Suprapubic skin (tissue), 4 donors: ENCODE measurements around the gene TRIP4.

ENCODE experiments used
- CTCF ChIP-seq, 2 donors: fragments of 200-600 bp in 1 of 2; fragments of 450-650 bp in 1 of 2; sonication (generic) in 1 of 2; IDR thresholded peaks; one replicate each; pipeline ENCODE4 v1.5.1; 2016 to 2019; ENCODE audit warnings: antibody characterized with exemption in 2 of 2, mild to moderate bottlenecking in 1 of 2, moderate library complexity in 1 of 2
- EP300 ChIP-seq: sonication (generic); formaldehyde crosslinking; IDR thresholded peaks from one replicate; pipeline ENCODE4 v1.6.1; 2017; ENCODE audit warnings: antibody characterized with exemption
- POLR2A ChIP-seq, 2 donors: fragments of 450-650 bp; IDR thresholded peaks; one replicate each; pipeline ENCODE4 v1.6.1; 2017; ENCODE audit warnings: antibody characterized with exemption in 2 of 2, mild to moderate bottlenecking in 2 of 2, moderate library complexity in 2 of 2
- POLR2AphosphoS5 ChIP-seq, 3 donors: sonication (generic); formaldehyde crosslinking; IDR thresholded peaks; one replicate each; pipeline ENCODE4 v1.6.1; 2017; ENCODE audit warnings: antibody characterized with exemption in 3 of 3

DNA sequence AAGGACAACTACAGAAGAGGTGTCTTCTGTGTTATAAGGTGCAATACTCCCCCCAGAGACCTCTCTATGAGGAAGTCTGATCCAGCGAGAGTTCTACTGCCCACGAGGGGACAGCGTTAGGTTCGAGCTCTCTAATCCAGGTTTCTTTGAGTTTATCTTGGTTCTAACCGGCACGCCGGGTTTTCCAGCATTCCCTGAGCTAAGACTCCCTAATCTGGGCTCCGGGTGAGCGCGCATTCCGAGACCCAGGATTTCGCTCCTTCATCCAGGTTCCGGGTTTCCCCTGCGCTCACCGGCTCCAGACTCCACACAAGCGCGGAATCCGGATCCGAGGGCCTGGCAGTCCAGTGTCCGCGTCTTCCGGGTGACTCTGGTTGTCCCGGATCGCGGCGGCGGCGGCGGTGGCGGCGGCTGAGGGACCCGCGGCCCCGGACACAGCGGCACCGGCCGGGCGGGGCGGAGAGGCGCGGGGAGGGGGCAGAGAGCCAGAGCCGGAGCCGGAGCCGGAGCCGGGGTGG, 72.6 kb downstream of the TRIP4 start, which contains the start of gene ZNF609:
- TF ChIP-seq POLR2A (IDR thresholded peaks at IDR 0.05) = peak; percentile 12 to 32
- no peak for TF ChIP-seq CTCF (IDR thresholded peaks at IDR 0.05)
- TF ChIP-seq EP300 = no peak
- peak in 2 of 3 donors; percentile 21 to 72 for TF ChIP-seq POLR2AphosphoS5 (IDR thresholded peaks at IDR 0.05)
